Fibroblast of upper back skin (primary cell): Measurements from ENCODE around the gene NADSYN1.
"Not testable (repeated sequence)": the region's sequence is repeated elsewhere in the genome, so short reads cannot be mapped to it uniquely, and the experiment has no call there.

ENCODE experiments used
- DNase-seq: peaks from one replicate; pipeline ENCODE4 v3.0.0-alpha.2; 2013

The NADSYN1 gene

GRCh38 chr11:71453037-71453917, at the start of gene NADSYN1:
Gene NADSYN1 (plus strand): TSS chr11:71453203. CDS start chr11:71453297, 94 bp downstream.
- DNase-seq = peak; percentile 92

DNA sequence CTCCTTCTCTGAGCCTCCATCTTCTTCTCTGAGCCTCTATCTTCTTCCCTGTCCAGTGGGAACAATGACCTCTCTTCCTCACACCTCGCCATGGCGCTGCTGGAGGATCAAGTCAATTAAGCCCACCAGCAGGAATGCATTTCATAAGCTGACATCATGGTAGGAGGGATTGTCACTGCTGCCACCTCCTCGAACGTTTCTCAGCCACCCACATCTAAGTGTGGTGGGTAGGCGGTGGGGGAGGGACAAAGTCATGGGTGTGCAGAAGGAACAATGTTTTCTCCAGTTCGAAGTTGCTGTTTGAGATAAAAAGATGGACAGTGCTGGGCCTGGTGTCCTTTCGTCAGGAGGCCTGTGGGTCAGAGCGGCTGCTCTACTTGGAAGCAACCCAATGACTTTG, 48.8 kb upstream of the NADSYN1 start:
- DNase-seq = no peak

- DNase-seq = no peak
Measured at GRCh38 chr11:71406681-71407080, 46.3 kb upstream of the NADSYN1 start.

GRCh38 chr11:71407356-71407755, 45.6 kb upstream of the NADSYN1 start:
- DNase-seq = no peak

DNA sequence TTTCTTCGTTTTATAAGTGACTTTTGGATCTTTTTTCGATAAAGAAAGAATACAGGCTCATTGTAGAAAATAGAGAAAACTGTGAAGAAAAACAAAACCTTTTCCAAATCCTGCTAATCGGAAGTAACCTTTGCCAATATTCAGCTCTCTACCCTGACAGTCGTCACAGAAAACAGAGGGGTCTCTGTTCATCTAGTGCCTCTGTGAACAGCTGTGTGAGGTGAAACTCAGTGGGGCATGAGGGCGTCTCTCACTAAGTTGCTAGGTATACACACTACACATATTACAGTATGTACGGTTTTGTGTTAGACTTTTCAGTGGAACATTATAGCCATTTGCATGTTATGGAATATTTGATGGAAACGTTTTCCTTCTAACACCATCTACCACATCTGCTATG, 44.2 kb upstream of the NADSYN1 start:
- DNase-seq = no peak

DNA sequence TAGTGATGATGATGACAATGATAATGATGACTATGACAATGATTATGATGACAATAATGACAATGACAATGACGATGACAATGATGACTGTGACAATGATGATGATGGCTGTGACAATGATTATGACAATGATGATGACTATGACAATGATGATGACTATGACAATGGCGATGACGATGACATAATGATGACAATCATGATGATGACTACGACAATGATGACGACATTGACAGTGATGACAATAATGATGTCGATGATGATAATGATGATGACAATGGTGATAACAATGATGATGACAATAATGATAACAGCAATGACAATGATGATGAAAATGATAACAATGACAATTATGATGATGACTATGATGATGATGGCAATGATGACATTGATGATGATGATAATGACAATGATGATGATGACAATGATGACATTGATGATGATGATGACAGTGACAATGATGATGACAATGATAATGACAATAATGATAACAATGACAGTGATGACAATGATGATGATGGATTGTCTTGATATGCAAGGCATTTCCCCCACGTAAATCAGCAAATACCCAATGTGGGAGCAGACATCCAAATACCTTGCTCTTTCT, 42.5 kb upstream of the NADSYN1 start:
- no peak for DNase-seq

DNA sequence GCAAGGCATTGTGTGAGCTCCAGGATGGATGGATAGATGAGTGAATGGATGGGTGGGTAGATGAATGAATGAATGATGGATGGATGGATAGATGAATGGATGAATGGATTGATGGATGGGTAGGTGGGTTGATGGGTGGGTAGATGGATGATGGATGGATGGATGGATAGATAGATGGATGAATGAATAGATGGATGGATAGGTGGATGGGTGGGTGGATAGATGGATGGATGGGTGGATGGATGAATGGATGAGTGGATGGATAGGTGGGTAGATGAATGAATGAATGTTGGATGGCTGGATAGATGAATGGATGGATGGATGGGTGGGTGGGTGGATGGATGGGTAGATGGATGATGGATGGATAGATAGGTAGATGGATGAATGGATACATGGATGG, 38.4 kb upstream of the NADSYN1 start:
- no peak for DNase-seq

DNA sequence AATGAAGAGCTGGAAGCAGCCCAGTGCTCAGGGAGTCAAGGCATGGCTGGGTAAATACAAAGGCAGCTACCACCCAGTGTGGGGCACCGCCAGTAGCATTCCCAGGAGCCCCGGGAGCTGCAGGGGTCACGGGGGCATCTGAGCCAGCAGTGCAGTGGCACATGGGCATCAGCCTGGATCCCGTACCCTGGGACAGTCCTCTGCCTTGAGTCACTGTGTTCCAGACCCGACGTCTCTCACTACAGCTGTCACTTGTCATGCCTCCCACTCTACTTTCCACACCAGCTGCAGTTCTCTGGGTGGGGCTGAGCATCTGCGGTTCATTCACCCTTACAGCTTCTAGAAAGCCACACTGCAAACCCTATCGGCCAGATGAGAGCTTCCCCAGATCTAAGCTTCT, 34.4 kb upstream of the NADSYN1 start:
- DNase-seq = no peak

DNA sequence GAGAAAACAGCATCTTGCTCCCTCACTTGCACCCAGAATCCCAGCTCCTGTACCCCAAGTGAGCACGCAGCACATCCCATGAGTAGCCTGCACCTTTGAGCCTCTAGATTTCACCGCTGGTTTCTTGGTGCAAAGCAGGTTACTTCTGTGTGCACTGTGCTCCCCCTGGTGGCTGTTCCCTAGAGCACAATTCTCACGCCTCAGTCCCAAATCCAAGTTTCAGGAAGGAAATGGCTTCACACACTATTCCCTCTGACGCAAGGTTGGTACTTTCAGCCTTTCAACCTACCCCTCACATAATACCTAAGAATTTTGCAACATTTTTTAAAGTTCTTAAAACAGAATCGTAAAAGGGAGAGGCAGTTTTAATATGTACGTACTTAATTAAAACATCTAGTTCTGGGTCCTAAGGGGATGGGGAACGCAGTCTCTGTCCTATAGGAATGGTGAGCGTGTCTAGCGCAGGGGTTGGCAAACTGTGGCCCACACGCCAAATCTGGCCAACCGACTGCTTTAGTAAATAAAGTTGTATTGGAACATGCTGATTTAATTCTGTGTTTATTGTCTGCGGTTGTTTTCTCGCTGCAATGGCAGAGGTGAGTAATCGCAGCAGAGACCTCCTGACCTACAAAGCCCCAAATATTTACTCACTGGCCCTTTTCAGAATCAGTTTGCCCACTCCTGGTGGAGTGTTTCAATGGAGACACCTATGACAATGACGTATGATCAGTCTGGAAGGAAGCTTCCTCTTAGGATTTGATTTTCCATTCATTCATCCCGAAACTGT, 32.4 kb upstream of the NADSYN1 start:
- no peak for DNase-seq

- no peak for DNase-seq
Measured at GRCh38 chr11:71421392-71421950, 31.5 kb upstream of the NADSYN1 start.

- not testable (repeated sequence) for DNase-seq
Measured at GRCh38 chr11:71422318-71422717, 30.7 kb upstream of the NADSYN1 start.

DNA sequence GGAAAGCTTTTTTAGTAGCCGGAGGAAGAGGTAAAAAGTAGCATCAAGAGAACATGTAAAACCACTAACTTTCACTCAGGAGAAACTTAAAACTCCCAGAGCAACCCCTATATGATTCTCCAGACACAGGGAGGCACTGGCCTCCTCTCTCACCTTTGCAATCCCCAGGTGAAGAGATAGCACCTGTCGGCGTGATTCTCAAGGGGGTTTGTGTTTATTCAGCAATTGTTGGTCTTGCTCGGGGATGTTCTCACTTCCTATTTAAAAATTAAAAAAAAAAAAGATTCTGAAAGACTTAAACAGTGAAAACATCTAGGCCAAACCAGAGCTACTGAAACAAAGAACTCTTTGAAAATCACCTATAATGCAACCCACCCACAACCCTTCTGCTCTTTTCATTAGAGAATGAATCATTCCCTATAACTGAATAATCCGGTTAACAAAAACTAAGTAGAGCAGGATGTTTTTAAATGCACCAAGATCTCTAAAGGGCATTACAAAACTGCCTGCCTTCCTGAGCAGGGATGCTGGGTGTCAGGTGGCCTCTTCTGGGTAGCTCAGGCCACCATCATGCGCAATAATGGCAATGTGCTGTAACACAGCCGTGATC, 29.7 kb upstream of the NADSYN1 start:
- no peak for DNase-seq

- no peak for DNase-seq
Measured at GRCh38 chr11:71425409-71425808, 27.6 kb upstream of the NADSYN1 start.

DNA sequence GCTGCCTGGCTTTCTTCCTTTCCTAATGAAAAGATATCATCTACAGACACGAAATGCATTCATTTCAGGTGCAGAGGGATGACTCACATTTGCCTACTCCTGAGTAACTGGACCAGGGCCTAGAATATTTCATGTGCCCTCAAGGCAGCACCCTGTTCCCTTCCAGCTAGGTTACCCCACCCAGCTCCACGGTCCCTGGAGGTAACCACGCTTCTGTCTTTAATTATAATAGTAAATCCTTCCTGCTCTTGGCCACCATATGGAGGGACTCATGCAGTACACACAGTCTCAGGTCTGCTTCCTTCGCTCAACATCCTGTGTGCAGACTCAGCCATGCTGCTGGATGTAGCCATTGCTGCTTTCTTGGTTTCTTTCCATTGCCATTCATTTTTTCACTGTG, 27.1 kb upstream of the NADSYN1 start:
- peak; percentile 34 for DNase-seq

DNA sequence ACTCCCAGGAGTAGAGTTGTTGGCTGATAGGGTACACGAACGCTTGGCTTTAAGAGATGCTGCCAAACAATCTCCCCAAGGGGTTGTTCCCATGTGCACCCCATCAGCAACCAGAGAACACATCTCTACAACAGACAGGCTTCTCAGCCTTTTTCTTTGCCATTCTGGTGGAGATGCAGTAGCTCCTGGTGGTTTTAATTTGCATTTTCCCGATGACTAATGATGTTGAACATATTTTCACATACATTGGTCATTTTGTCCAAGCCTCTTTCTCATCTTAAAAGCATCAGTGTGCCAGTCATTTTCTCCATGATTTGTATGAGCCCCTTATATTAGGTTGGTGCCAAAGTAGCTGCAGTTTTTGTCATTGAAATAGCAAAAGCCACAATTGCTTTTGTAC, 26.6 kb upstream of the NADSYN1 start:
- peak; percentile 37 for DNase-seq

GRCh38 chr11:71428861-71429435, 24.1 kb upstream of the NADSYN1 start:
- DNase-seq = no peak

DNA sequence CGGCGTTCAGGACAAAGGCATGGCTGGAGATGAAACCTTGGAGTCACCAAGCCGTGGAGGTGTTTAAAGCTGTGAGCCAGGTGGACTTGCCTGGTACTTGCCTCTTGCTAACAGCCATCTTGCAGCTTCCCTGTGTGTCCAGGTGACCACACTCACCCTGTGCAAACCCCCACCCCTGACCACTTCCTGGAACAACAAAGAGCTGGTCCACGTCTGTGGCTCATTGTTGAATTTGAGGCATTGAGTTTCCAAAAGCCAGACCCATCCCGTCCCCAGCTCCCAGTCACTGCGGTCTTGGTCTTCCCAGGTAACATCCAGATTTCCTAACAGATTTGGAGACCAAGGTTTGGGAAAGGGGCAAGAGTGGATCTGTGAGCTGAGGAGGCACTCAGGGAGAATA, 23.3 kb upstream of the NADSYN1 start:
- no peak for DNase-seq

- DNase-seq = no peak
Measured at GRCh38 chr11:71430166-71430565, 22.8 kb upstream of the NADSYN1 start.

DNA sequence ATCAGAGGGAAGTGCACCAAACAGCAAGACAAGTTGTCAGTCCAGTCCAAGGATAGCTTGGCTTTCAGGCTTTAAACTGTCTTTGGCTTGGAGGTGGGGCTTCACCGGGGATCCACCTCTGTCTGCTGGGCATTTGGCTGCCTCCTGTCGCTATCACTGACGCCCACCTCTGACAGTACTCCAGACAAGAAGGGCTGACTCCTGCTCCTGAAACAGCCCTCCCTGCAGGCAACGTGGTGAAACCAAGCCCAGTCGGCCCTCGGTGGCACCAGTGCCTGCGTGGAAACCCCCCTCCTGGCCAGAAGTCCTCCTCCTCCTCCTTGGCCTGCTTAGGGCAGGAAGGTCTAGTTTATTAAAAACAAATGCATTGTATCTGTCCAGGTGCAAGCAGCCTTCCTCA, 21.7 kb upstream of the NADSYN1 start:
- DNase-seq = no peak

DNA sequence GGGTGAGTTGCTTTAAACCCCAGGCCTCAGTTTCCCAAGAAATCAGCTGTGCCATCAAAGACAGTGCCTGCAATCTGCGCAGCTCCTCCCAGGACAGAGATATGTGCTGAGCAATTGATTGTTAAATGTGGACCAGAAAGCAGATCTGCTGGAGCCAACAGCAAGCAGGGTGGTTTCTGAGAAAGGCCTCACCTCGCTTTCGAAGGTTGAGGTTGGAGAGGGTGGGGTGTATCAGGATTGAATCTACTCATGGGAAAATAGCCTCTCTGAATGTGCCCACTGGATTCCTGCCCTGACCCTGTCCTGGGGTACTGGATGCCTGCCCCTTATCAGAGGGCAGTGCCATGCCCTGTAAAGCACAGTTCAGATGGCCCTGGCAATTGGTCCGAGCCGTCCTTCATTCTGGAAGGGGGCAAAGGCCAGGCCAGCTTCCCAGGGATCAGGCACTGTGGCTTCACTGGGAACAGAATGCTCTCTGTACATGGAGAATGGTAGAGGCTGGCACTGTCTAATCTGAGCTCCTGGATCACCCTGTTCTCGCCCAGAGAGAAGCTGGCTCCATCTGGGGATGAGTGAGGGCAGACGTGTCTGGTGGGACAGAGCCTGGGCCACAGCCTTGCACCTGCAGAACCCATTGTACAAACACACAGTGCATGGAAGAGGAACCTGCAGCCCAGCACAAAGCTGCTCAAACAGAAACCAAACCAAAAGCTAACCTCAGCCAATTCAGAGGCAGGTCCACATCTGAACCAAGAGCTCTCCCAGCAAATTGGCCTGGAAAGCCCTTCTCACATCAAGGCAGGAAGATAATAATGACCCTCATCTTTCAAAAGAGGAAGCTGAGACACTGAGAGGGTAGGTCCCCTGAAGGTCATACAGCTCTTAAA, 20.0 kb upstream of the NADSYN1 start:
- DNase-seq = no peak

GRCh38 chr11:71433648-71434450, 19.2 kb upstream of the NADSYN1 start:
- DNase-seq = no peak
